AG09319 (cell line): Measurements from ENCODE around the gene DEFB129.

Experiments
- DNase-seq: peaks from one replicate; pipeline ENCODE4 v3.0.0-alpha.2; 2010; ENCODE audit warnings: low read depth; ENCODE audit errors: extremely low read depth
- CTCF ChIP-seq: IDR thresholded peaks from 2 replicates; pipeline ENCODE4 v1.5.1; 2011; ENCODE audit warnings: low read depth, mild to moderate bottlenecking, inconsistent platforms, low read length, moderate library complexity

The DEFB129 gene

GRCh38 chr20:208942-209566, 18.0 kb upstream of the DEFB129 start:
- peak; percentile 66 for TF ChIP-seq CTCF
- peak; percentile 35 for DNase-seq

- TF ChIP-seq CTCF: no peak
- DNase-seq: no peak
These were observed 16.1 kb upstream of the DEFB129 start for GRCh38 chr20:210809-211502.

GRCh38 chr20:214383-214782, 12.7 kb upstream of the DEFB129 start:
- DNase-seq: no peak
- TF ChIP-seq CTCF: no peak

GRCh38 chr20:215796-216195, 11.3 kb upstream of the DEFB129 start:
- TF ChIP-seq CTCF: no peak
- DNase-seq: no peak

GRCh38 chr20:217266-217665, 9.8 kb upstream of the DEFB129 start:
- no peak for TF ChIP-seq CTCF
- DNase-seq: no peak

- peak; percentile 19 for TF ChIP-seq CTCF
- DNase-seq: no peak
These were observed 7.6 kb upstream of the DEFB129 start for GRCh38 chr20:219290-220115.
